ENCODE measurements around the gene XBP1.
"Not testable (repeated sequence)": the region's sequence is repeated elsewhere in the genome, so short reads cannot be mapped to it uniquely, and the experiment has no call there.

Gene XBP1

GRCh38 chr22:28800308-28801041, at the start of gene XBP1:
XBP1 (minus strand) TSS chr22:28800569.
- DNase-seq (ENCODE audit: low read depth) = peak; percentile 85

- DNase-seq (ENCODE audit: low read depth) = no peak
Observed at GRCh38 chr22:28846994-28847393, 46.6 kb upstream of the XBP1 start.

- DNase-seq (ENCODE audit: low read depth) = not testable (repeated sequence)
Observed at GRCh38 chr22:28844277-28844676, 43.9 kb upstream of the XBP1 start.

- no peak for DNase-seq (ENCODE audit: low read depth)
Observed at GRCh38 chr22:28843633-28844032, 43.3 kb upstream of the XBP1 start.

GRCh38 chr22:28841111-28841510, 40.7 kb upstream of the XBP1 start:
- no peak for DNase-seq (ENCODE audit: low read depth)

- no peak for DNase-seq (ENCODE audit: low read depth)
Observed at GRCh38 chr22:28838971-28839370, 38.6 kb upstream of the XBP1 start.

GRCh38 chr22:28837640-28838039, 37.3 kb upstream of the XBP1 start:
- DNase-seq (ENCODE audit: low read depth) = no peak

GRCh38 chr22:28835630-28836189, 35.3 kb upstream of the XBP1 start:
- no peak for DNase-seq (ENCODE audit: low read depth)

- DNase-seq (ENCODE audit: low read depth) = no peak
Observed at GRCh38 chr22:28833276-28833923, 33.0 kb upstream of the XBP1 start.

- DNase-seq (ENCODE audit: low read depth) = no peak
Observed at GRCh38 chr22:28832731-28833130, 32.4 kb upstream of the XBP1 start.

- DNase-seq (ENCODE audit: low read depth) = no peak
Observed at GRCh38 chr22:28831140-28832072, 31.0 kb upstream of the XBP1 start.

GRCh38 chr22:28830441-28830840, 30.1 kb upstream of the XBP1 start:
- no peak for DNase-seq (ENCODE audit: low read depth)

- DNase-seq (ENCODE audit: low read depth) = peak; percentile 63
Observed at GRCh38 chr22:28829358-28830181, 29.2 kb upstream of the XBP1 start.

- no peak for DNase-seq (ENCODE audit: low read depth)
Observed at GRCh38 chr22:28826921-28827320, 26.6 kb upstream of the XBP1 start.

- not testable (repeated sequence) for DNase-seq (ENCODE audit: low read depth)
Observed at GRCh38 chr22:28826430-28826829, 26.1 kb upstream of the XBP1 start.

- DNase-seq (ENCODE audit: low read depth) = not testable (repeated sequence)
Observed at GRCh38 chr22:28824455-28824854, 24.1 kb upstream of the XBP1 start.

GRCh38 chr22:28822930-28823551, 22.7 kb upstream of the XBP1 start:
- no peak for DNase-seq (ENCODE audit: low read depth)

GRCh38 chr22:28821452-28821851, 21.1 kb upstream of the XBP1 start:
- DNase-seq (ENCODE audit: low read depth) = no peak

- DNase-seq (ENCODE audit: low read depth) = no peak
Observed at GRCh38 chr22:28820885-28821284, 20.5 kb upstream of the XBP1 start.

- DNase-seq (ENCODE audit: low read depth) = no peak
Observed at GRCh38 chr22:28819253-28820096, 19.1 kb upstream of the XBP1 start.
